Astrocyte (in vitro differentiated cells and primary cell): ENCODE data around the gene QPCT. TPM values are rescaled to one million over a fixed set of nuclear protein-coding genes. Genes with fewer than 3 reads are reported as not detected.
A peak's percentile ranks its signal among the peaks of the same experiment; 100 is the strongest.
"Not testable (repeated sequence)": the region's sequence is repeated elsewhere in the genome, so short reads cannot be mapped to it uniquely, and the experiment has no call there.

Source experiments
- DNase-seq: peaks from one replicate; pipeline ENCODE4 v3.0.0-alpha.2; 2010; ENCODE audit warnings: low read depth
- FAIRE-seq: peaks from 2 replicates; lab custom pipeline; 2011; peaks lifted over from hg19 to GRCh38; lab: Jason Lieb, UNC
- H2AFZ ChIP-seq: 2 replicates; pipeline ENCODE4 v1.6.0; 2012; ENCODE audit warnings: low read depth, low read length, inconsistent platforms
- H3K27ac ChIP-seq: 2 replicates; pipeline ENCODE4 v1.5.1; 2011; ENCODE audit warnings: low read depth, low read length, inconsistent platforms
- H3K27me3 ChIP-seq: 2 replicates; pipeline ENCODE4 v1.6.0; 2011; ENCODE audit warnings: low read length, inconsistent platforms; ENCODE audit not compliant: insufficient read depth
- H3K36me3 ChIP-seq: 2 replicates; pipeline ENCODE4 v1.5.1; 2011; ENCODE audit warnings: low read length, inconsistent platforms; ENCODE audit not compliant: insufficient read depth
- H3K4me1 ChIP-seq: 2 replicates; pipeline ENCODE4 v1.5.1; 2011; ENCODE audit warnings: low read length, inconsistent platforms; ENCODE audit not compliant: insufficient read depth
- H3K4me2 ChIP-seq: 2 replicates; pipeline ENCODE4 v1.6.0; 2012; ENCODE audit warnings: low read length, inconsistent platforms
- H3K4me3 ChIP-seq: 2 replicates; pipeline ENCODE4 v1.5.1; 2011; ENCODE audit warnings: low read depth, mild to moderate bottlenecking, low read length, inconsistent platforms; ENCODE audit not compliant: insufficient read depth
- H3K79me2 ChIP-seq: 2 replicates; pipeline ENCODE4 v1.6.0; 2012; ENCODE audit warnings: mild to moderate bottlenecking, low read length, inconsistent platforms; ENCODE audit not compliant: insufficient read depth
- H3K9ac ChIP-seq: 2 replicates; pipeline ENCODE4 v1.6.0; 2012; ENCODE audit warnings: mild to moderate bottlenecking, low read length, inconsistent platforms
- H3K9me3 ChIP-seq: 2 replicates; pipeline ENCODE4 v1.5.1; 2012; ENCODE audit warnings: low read depth, mild to moderate bottlenecking, low read length, inconsistent platforms; ENCODE audit not compliant: insufficient read depth
- H4K20me1 ChIP-seq: 2 replicates; pipeline ENCODE4 v1.6.0; 2012; ENCODE audit warnings: low read length, inconsistent platforms; ENCODE audit not compliant: insufficient read depth
- H3K27ac Mint-ChIP-seq: one replicate; pipeline ENCODE4 v1.8.0; 2021; ENCODE audit warnings: mild to moderate bottlenecking, mixed read lengths; ENCODE audit not compliant: unreplicated experiment
- H3K27me3 Mint-ChIP-seq: one replicate; pipeline ENCODE4 v1.8.0; 2021; ENCODE audit warnings: low read depth, mixed read lengths; ENCODE audit not compliant: unreplicated experiment
- H3K36me3 Mint-ChIP-seq: one replicate; pipeline ENCODE4 v1.8.0; 2021; ENCODE audit warnings: low read depth, mixed read lengths; ENCODE audit not compliant: unreplicated experiment
- H3K4me1 Mint-ChIP-seq: one replicate; pipeline ENCODE4 v1.8.0; 2021; ENCODE audit warnings: low read depth, mixed read lengths; ENCODE audit not compliant: unreplicated experiment
- H3K4me3 Mint-ChIP-seq: one replicate; pipeline ENCODE4 v1.8.0; 2021; ENCODE audit warnings: mild to moderate bottlenecking, moderate library complexity, mixed read lengths; ENCODE audit not compliant: unreplicated experiment
- H3K9me3 Mint-ChIP-seq: one replicate; pipeline ENCODE4 v1.8.0; 2021; ENCODE audit warnings: mild to moderate bottlenecking, mixed read lengths; ENCODE audit not compliant: unreplicated experiment
- EZH2 ChIP-seq: IDR thresholded peaks from 2 replicates; pipeline ENCODE4 v1.6.1; 2012; ENCODE audit warnings: mild to moderate bottlenecking, low read length, inconsistent platforms; ENCODE audit not compliant: insufficient read depth
- total RNA-seq: library from RNA; stranded (reverse); gene quantifications from 2 replicates; pipeline ENCODE4 v1.2.1, GENCODE V29; 2021
- TF ChIP-seq, protein P1 (sequence below): IDR thresholded peaks from 2 replicates; pipeline ENCODE4 v1.5.1; 2011; ENCODE audit warnings: low read depth, mild to moderate bottlenecking, inconsistent platforms, low read length, moderate library complexity; ENCODE audit not compliant: insufficient read depth

The QPCT gene
- total RNA-seq, 1 donor from 2014 or later = 23.1 TPM

DNA sequence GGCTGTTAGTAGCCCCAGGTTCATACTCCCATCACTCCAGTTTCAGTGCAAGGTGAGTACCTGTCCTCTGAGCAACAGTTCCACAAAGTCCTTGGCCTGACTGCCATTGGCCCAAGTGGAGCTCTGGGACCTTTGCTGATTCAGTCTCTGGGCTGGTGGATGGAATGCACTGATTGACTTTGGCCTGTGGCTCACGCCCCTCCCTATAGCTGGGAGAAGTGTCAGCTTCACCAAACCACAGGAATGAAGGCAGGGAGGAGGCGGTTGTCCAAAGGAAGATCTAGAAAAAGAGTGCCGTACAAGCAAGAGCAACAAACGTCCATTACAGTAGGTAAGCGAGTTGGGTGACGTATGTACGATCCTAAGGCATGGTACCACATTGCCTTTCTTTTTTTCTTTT, 34.0 kb downstream of the QPCT start:
- Mint-ChIP-seq H3K4me1 (peaks cover 25% of the 10 kb centered on the region), H3K9me3 (no peaks in the 10 kb centered on the region), H3K4me3 (no peak overlapping the region), H3K27me3 (no peaks in the 10 kb centered on the region), H3K27ac (peak overlapping the region; percentile 15), H3K36me3 (no peaks in the 10 kb centered on the region)
- no peaks in the 10 kb centered on the region for H3K27me3 ChIP-seq
- no peaks in the 10 kb centered on the region for H4K20me1 ChIP-seq
- no peaks in the 10 kb centered on the region for H3K9me3 ChIP-seq
- FAIRE-seq (peak; percentile 26), DNase-seq (peak; percentile 94)
- H3K79me2 ChIP-seq = no peaks in the 10 kb centered on the region
- no peak overlapping the region for H2AFZ ChIP-seq
- H3K27ac ChIP-seq = peak overlapping the region; percentile 62
- H3K4me3 ChIP-seq = no peak overlapping the region
- no peak for TF ChIP-seq EZH2
- TF ChIP-seq, protein P1, sequence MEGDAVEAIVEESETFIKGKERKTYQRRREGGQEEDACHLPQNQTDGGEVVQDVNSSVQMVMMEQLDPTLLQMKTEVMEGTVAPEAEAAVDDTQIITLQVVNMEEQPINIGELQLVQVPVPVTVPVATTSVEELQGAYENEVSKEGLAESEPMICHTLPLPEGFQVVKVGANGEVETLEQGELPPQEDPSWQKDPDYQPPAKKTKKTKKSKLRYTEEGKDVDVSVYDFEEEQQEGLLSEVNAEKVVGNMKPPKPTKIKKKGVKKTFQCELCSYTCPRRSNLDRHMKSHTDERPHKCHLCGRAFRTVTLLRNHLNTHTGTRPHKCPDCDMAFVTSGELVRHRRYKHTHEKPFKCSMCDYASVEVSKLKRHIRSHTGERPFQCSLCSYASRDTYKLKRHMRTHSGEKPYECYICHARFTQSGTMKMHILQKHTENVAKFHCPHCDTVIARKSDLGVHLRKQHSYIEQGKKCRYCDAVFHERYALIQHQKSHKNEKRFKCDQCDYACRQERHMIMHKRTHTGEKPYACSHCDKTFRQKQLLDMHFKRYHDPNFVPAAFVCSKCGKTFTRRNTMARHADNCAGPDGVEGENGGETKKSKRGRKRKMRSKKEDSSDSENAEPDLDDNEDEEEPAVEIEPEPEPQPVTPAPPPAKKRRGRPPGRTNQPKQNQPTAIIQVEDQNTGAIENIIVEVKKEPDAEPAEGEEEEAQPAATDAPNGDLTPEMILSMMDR = no peak
- H3K4me2 ChIP-seq = peak overlapping the region; percentile 65
- H3K36me3 ChIP-seq = no peaks in the 10 kb centered on the region
- H3K9ac ChIP-seq = peak overlapping the region; percentile 8
- peaks cover 25% of the 10 kb centered on the region for H3K4me1 ChIP-seq

DNA sequence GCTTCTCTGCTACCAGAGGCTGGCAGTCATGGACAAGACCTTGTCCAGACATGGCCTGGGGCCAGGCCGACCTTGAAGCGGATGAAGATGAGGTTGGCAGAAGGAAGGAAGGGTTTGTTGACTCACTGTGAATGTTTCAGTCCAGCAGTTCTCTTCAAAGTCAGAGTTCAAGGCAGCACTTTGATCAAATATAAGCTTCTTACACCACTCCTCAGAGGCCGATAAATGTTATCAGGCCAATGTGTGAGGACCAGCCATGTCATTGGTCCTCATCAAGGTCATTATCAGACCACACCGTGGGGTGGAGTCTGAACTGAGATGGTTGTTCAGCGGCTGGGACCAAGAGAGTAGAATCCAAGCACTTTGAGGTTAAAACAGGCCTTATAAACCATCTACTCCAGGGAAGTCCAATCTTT, 35.5 kb downstream of the QPCT start:
- no peak overlapping the region for H3K27ac ChIP-seq
- peak overlapping the region; percentile 36 for H3K27ac Mint-ChIP-seq
- no peak for TF ChIP-seq EZH2
- TF ChIP-seq, protein P1 = no peak
- H2AFZ ChIP-seq = peak overlapping the region; percentile 24
- no peaks in the 10 kb centered on the region for H3K9me3 ChIP-seq
- H3K4me3 Mint-ChIP-seq = no peak overlapping the region
- peaks cover 1% of the 10 kb centered on the region for H3K27me3 Mint-ChIP-seq
- H3K9me3 Mint-ChIP-seq = no peaks in the 10 kb centered on the region
- FAIRE-seq = no peak
- no peak for DNase-seq
- peaks cover 25% of the 10 kb centered on the region for H3K4me1 ChIP-seq
- H3K9ac ChIP-seq = no peak overlapping the region
- peaks cover 25% of the 10 kb centered on the region for H3K4me1 Mint-ChIP-seq
- H3K27me3 ChIP-seq = no peaks in the 10 kb centered on the region
- H3K79me2 ChIP-seq = no peaks in the 10 kb centered on the region
- H3K4me2 ChIP-seq = no peak overlapping the region
- no peaks in the 10 kb centered on the region for H3K36me3 ChIP-seq
- no peaks in the 10 kb centered on the region for H3K36me3 Mint-ChIP-seq
- H4K20me1 ChIP-seq = no peaks in the 10 kb centered on the region
- H3K4me3 ChIP-seq = no peak overlapping the region

DNA sequence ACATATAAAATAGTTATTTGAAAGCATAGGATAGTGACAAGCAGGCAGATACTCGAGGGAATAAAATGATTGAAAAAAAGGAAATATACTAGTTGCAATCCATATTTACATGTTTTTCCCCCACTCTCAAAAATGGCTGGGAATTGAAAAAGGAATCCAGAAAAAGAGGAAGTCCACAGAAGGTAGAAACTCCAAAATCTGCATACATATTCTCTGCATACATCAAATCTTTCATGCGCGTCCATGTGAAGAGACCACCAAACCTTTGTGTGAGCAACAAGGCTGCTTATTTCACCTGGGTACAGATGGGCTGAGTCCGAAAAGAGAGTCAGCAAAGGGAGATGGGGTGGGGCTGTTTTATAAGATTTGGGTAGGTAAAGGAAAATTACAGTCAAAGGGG, 36.4 kb downstream of the QPCT start:
- H3K27me3 ChIP-seq, FAIRE-seq, H3K27ac Mint-ChIP-seq, H3K9ac ChIP-seq, H3K36me3 ChIP-seq, H3K27ac ChIP-seq, H3K36me3 Mint-ChIP-seq, H3K4me2 ChIP-seq, H3K9me3 Mint-ChIP-seq, H3K9me3 ChIP-seq, H3K4me3 Mint-ChIP-seq, DNase-seq, H3K79me2 ChIP-seq, H4K20me1 ChIP-seq, H3K4me3 ChIP-seq, H3K27me3 Mint-ChIP-seq, H2AFZ ChIP-seq: not testable (repeated sequence)
- peaks cover 25% of the 10 kb centered on the region for H3K4me1 ChIP-seq
- H3K4me1 Mint-ChIP-seq = peaks cover 25% of the 10 kb centered on the region

DNA sequence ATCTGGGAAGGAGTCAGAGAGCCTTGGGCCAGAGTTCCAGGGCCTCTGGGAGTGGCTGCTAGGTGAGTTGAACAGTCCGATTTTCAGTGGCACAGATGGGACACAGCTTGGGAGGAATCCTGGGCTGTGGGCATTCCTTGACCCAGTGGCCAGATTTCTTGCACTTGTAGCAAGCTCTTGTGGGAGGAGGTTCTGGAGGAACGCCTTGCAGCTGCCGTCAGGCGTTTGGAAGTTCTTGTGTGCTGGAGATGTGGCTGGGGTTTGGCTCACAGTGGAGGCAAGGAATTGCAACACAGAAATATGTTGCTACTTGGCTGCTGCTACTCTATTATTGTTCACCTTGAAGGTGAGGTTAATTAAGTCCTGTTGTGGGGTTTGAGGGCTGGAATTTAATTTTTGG, 39.8 kb downstream of the QPCT start:
- H3K4me3 Mint-ChIP-seq, H3K9me3 Mint-ChIP-seq: not testable (repeated sequence)

More for the DNA sequence above, 39.8 kb downstream of the QPCT start:
- H3K4me3 ChIP-seq, H3K4me1 Mint-ChIP-seq, H3K27me3 Mint-ChIP-seq, H3K4me2 ChIP-seq, H3K36me3 ChIP-seq, H3K27me3 ChIP-seq, H3K9ac ChIP-seq, H4K20me1 ChIP-seq, H3K79me2 ChIP-seq, H2AFZ ChIP-seq, H3K36me3 Mint-ChIP-seq, H3K27ac ChIP-seq, H3K9me3 ChIP-seq, H3K27ac Mint-ChIP-seq, FAIRE-seq: not testable (repeated sequence)
- peak; percentile 68 for DNase-seq
- peaks cover 14% of the 10 kb centered on the region for H3K4me1 ChIP-seq
